ENCODE results near the gene AADAC.
A peak's percentile ranks its signal among the peaks of the same experiment; 100 is the strongest.

AADAC gene

DNA sequence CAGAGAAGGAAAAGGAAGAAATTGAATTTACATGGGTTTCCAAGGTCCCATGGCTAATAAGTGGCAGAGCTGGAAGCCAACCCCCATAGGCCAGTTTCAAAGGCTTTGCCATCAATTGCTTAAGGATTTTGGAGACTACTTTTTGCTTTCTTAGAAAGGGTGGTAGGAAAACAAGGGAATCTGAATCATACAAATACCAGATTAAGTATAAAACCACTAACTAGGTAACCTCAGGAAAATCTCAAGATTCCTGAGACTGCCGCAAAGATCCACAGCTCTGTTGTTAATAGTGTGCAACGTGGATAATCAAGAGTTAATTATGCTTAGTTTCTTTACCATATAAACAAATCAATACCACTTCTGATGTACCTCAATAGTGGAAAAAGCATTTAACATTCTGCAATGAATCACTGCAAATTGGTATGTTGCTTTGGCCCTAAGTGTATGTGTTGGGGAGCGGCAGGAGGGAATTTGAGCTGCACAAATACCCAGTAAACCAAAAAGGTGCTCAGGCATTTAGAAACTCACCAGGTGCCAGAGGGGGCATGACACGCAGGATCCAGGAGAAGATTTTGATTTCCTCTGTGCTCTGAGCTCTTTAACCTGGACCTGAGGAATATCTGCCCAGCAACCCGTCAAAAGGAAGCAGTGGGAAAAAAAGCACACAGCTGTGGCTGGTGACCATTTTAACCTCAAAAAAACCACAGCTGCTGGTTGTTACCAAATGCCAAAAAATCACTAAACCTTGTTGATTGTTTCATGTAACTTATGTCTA is 22.0 kb downstream of the AADAC start:
- in situ Hi-C loops (cut with MboI; ENCODE audit: low pct_unique_long_range_greater_than_20kb, low sequenced_read_pairs, unreplicated experiment): loop anchor here (25.0 kb wide), 1 partner anchor 399 kb away; no protein-coding TSS in a partner anchor
- TF ChIP-seq, protein P1, sequence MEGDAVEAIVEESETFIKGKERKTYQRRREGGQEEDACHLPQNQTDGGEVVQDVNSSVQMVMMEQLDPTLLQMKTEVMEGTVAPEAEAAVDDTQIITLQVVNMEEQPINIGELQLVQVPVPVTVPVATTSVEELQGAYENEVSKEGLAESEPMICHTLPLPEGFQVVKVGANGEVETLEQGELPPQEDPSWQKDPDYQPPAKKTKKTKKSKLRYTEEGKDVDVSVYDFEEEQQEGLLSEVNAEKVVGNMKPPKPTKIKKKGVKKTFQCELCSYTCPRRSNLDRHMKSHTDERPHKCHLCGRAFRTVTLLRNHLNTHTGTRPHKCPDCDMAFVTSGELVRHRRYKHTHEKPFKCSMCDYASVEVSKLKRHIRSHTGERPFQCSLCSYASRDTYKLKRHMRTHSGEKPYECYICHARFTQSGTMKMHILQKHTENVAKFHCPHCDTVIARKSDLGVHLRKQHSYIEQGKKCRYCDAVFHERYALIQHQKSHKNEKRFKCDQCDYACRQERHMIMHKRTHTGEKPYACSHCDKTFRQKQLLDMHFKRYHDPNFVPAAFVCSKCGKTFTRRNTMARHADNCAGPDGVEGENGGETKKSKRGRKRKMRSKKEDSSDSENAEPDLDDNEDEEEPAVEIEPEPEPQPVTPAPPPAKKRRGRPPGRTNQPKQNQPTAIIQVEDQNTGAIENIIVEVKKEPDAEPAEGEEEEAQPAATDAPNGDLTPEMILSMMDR (IDR thresholded peaks at IDR 0.05; ENCODE audit: extremely low read depth, insufficient read depth, missing control alignments): no peak
- no peak for DNase-seq (ENCODE audit: low spot score)

DNA sequence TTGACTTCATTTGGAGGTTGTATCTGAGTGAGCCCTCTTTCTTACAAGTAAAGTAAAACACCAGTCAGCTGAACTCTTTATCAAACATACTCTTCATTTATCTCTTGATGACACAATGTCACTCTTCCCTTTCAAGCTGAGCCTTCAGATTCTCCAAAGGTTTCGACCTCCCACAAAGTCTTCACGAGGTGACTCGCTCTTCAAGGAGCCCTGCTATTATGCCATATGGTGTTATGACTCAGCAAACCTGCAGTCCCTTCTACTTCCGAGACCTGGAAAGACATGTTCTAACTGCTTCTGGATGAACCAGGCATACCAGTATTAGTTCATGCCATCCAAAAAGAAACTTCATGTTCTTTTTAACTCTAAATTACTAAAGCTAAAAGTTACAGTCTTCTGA is 23.1 kb downstream of the AADAC start:
- no peak for DNase-seq (ENCODE audit: low spot score)
- TF ChIP-seq, protein P1 (IDR thresholded peaks at IDR 0.05; ENCODE audit: extremely low read depth, insufficient read depth, missing control alignments): no peak
- in situ Hi-C loops (cut with MboI; ENCODE audit: low pct_unique_long_range_greater_than_20kb, low sequenced_read_pairs, unreplicated experiment): loop anchor here (25.0 kb wide), 1 partner anchor 400 kb away; no protein-coding TSS in a partner anchor

DNA sequence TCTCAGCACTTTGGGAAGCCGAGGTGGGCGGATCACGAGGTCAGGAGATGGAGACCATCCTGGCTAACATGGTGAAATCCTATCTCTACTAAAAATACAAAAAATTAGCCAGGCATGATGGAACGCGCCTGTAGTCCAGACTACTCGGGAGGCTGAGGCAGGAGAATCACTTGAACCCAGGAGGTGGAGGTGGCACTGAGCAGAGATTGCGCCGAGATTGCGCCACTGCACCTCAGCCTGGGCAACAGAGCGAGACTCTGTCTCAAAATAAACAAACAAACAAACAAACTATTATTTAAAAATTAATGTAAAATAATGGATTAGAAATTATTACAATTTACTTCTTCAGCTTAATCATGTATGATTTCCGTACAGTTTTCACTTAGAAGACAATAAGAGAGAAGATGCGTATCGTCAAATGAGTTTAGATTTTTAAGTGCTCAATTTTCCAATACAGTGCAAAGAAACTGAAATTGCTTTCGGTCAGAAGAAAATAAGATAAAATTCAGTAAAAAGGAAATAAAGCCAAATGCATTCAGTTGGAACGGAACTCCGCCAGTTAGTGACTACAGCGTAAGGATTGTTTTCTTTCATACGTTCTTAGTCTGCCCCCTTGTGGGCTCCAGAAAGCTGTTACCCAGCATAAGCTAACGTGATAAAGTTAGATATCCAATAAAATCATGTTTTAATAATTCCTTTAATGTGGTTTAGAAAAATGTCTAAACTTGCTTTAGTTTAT is 24.8 kb downstream of the AADAC start:
- TF ChIP-seq, protein P1 (IDR thresholded peaks at IDR 0.05; ENCODE audit: extremely low read depth, insufficient read depth, missing control alignments): peak; percentile 78
- in situ Hi-C loops (cut with MboI; ENCODE audit: low pct_unique_long_range_greater_than_20kb, low sequenced_read_pairs, unreplicated experiment): loop anchor here (25.0 kb wide), 1 partner anchor 401 kb away; no protein-coding TSS in a partner anchor
- peak; percentile 42 for DNase-seq (ENCODE audit: low spot score)

DNA sequence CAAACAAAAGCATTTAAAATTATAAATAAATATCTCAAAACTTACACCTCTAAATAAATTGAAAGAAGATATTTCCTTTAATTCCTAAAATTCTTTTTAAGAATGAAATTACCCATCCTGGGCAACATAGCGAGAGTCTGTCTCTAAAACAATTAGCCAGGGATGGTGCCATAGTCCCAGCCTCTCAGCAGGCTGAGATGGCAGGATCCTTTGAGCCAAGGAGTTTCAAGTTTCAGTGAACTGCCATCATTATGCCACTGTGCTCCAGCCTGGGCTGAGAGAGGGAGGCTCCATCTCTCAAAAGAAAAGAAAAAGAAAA is 25.4 kb downstream of the AADAC start:
- TF ChIP-seq, protein P1 (IDR thresholded peaks at IDR 0.05; ENCODE audit: extremely low read depth, insufficient read depth, missing control alignments): no peak
- in situ Hi-C loops (cut with MboI; ENCODE audit: low pct_unique_long_range_greater_than_20kb, low sequenced_read_pairs, unreplicated experiment): loop anchor here (25.0 kb wide), 1 partner anchor 402 kb away; no protein-coding TSS in a partner anchor
- DNase-seq (ENCODE audit: low spot score): no peak

DNA sequence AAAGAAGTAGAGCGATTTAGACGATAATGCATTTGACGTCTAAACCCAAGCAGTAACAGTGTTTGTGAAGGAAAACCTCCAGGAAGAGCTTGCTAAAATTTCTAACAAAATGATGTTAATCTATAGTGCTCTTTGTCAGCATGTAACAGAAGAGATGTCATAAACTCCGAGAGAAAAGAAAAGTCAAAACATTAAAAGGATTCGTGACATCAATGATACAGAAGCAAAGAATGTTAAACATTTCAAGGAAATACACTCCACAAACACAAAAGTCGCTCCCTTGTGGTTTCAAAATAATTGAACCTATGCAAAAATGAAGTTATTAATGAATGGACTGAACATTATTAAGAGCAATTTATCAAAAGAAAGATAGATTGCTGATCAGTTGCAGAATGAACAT is 27.9 kb downstream of the AADAC start:
- TF ChIP-seq, protein P1 (IDR thresholded peaks at IDR 0.05; ENCODE audit: extremely low read depth, insufficient read depth, missing control alignments): no peak
- DNase-seq (ENCODE audit: low spot score): no peak
- in situ Hi-C loops (cut with MboI; ENCODE audit: low pct_unique_long_range_greater_than_20kb, low sequenced_read_pairs, unreplicated experiment): loop anchor here (25.0 kb wide), 1 partner anchor 404 kb away; no protein-coding TSS in a partner anchor

DNA sequence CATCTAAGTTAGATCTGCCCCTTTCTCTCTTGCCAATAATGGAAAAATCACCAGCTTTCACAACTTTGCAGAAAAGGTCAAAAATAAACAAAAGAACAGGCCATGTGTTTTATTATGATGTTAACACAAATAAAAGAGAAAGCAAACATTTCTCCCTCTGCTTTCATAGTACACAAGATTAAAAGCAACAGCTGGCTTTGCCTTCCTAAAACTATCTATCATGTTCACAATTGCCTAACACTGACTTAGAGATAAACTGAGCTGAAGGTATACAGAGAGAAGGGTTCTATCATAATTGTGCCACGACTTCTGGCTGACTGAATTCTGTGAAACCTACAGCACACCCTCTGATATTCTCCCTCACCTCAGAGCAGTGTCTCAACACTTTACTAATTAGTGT is 29.4 kb downstream of the AADAC start:
- DNase-seq (ENCODE audit: low spot score): no peak
- TF ChIP-seq, protein P1 (IDR thresholded peaks at IDR 0.05; ENCODE audit: extremely low read depth, insufficient read depth, missing control alignments): no peak
- in situ Hi-C loops (cut with MboI; ENCODE audit: low pct_unique_long_range_greater_than_20kb, low sequenced_read_pairs, unreplicated experiment): loop anchor here (25.0 kb wide), 1 partner anchor 406 kb away; no protein-coding TSS in a partner anchor
